Esophagus squamous epithelium (tissue), 5 donors: ENCODE measurements around the gene JHY. TPM values are rescaled to one million over a fixed set of nuclear protein-coding genes. Genes with fewer than 3 reads are reported as not detected.

ENCODE experiments used
- DNase-seq: peaks from one replicate; lab custom pipeline; 2025; lab: John Stamatoyannopoulos, UW
- H3K27ac ChIP-seq, 4 donors: fragments of 200-600 bp; sonication (generic); one replicate each; pipeline ENCODE4 v1.5.1; 2016 to 2019; ENCODE audit warnings: mild to moderate bottlenecking in 1 of 4
- H3K27me3 ChIP-seq, 4 donors: fragments of 200-600 bp; sonication (generic); 1 replicate in 3 of 4; 2 replicates in 1 of 4; pipeline versions ENCODE4 v1.5.1 to v1.6.0; 2017 to 2021; ENCODE audit warnings: antibody characterized with exemption in 1 of 4
- H3K36me3 ChIP-seq, 3 donors: fragments of 200-600 bp; sonication (generic); one replicate each; pipeline ENCODE4 v1.5.1; 2016 to 2019
- H3K4me1 ChIP-seq, 3 donors: fragments of 200-600 bp; sonication (generic); one replicate each; pipeline ENCODE4 v1.5.1; 2017 to 2019
- H3K4me3 ChIP-seq, 4 donors: fragments of 200-600 bp; sonication (generic); 1 replicate in 3 of 4; 2 replicates in 1 of 4; pipeline ENCODE4 v1.5.1; 2016 to 2019; ENCODE audit warnings: mild to moderate bottlenecking in 2 of 4, moderate library complexity in 1 of 4
- H3K9me3 ChIP-seq, 3 donors: fragments of 200-600 bp; sonication (generic); one replicate each; pipeline ENCODE4 v1.5.1; 2016 to 2019
- CTCF ChIP-seq, 6 experiments: fragments of 450-650 bp in 4 of 6; fragments of 200-600 bp in 2 of 6; sonication (generic) in 2 of 6; IDR thresholded peaks; one replicate each; pipeline ENCODE4 v1.5.1; 2016 to 2019; ENCODE audit warnings: antibody characterized with exemption in 6 of 6, mild to moderate bottlenecking in 4 of 6, moderate library complexity in 4 of 6
- POLR2A ChIP-seq, 4 donors: fragments of 450-650 bp; IDR thresholded peaks; one replicate each; pipeline ENCODE4 v1.6.1; 2017; ENCODE audit warnings: antibody characterized with exemption in 4 of 4, mild to moderate bottlenecking in 4 of 4, moderate library complexity in 3 of 4
- WGBS, 2 donors: methylation state at CpG; one replicate each; pipeline ENCODE4 v1.1.5; 2018; 5-methylcytosine and 5-hydroxymethylcytosine counted together
- intact Hi-C: fragments of 100-400 bp; cut with DNase I; formaldehyde crosslinking; loops from one replicate; pipeline ENCODE4 v1.15.0; 2022
- total RNA-seq, 4 donors: library from RNA; depleted of rRNA; stranded (reverse); fragments of >200 nt; gene quantifications; one replicate each; pipeline ENCODE4 v1.1.0, GENCODE V29; 2016
- donor health status: DM: yes; HTN: yes; CAD: no.

Gene JHY
- total RNA-seq, 4 donors from 2014 or later, result 0.91 to 3.4 (median 1.2) TPM

- no peaks in the 10 kb centered on the region for H3K9me3 ChIP-seq
- no peaks in the 10 kb centered on the region for H3K27me3 ChIP-seq
- no peaks in the 10 kb centered on the region for H3K4me1 ChIP-seq
- WGBS, 2 donors, result 76 to 78% methylated on average over 9 of the region's 9 CpGs
- DNase-seq, result no peak
- H3K4me3 ChIP-seq, result no peak overlapping the region
- H3K27ac ChIP-seq, result no peak overlapping the region
- no peak for TF ChIP-seq CTCF (IDR thresholded peaks at IDR 0.05)
- TF ChIP-seq POLR2A (IDR thresholded peaks at IDR 0.05), result no peak
- intact Hi-C loops, result no loop called here
- H3K36me3 ChIP-seq, result peaks cover 0 to 4% (median 0%) of the 10 kb centered on the region in 3 donors
These were observed 18.1 kb downstream of the JHY start for GRCh38 chr11:122900587-122901202.

- H3K27me3 ChIP-seq, result no peaks in the 10 kb centered on the region
- TF ChIP-seq POLR2A (IDR thresholded peaks at IDR 0.05) (no peak), CTCF (IDR thresholded peaks at IDR 0.05) (no peak)
- H3K4me3 ChIP-seq, result no peak overlapping the region
- intact Hi-C loops, result no loop called here
- 94 to 97% methylated on average over 4 of the region's 4 CpGs for WGBS, 2 donors
- H3K36me3 ChIP-seq, result peaks cover 0 to 4% (median 0%) of the 10 kb centered on the region in 3 donors
- no peak overlapping the region for H3K27ac ChIP-seq
- no peaks in the 10 kb centered on the region for H3K9me3 ChIP-seq
- no peaks in the 10 kb centered on the region for H3K4me1 ChIP-seq
- no peak for DNase-seq
These were observed 20.4 kb downstream of the JHY start for GRCh38 chr11:122902951-122903350.

GRCh38 chr11:122910775-122911174 lies 28.2 kb downstream of the JHY start:
- Histone ChIP-seq H3K27ac (no peak overlapping the region), H3K4me3 (no peak overlapping the region), H3K9me3 (no peaks in the 10 kb centered on the region), H3K4me1 (no peaks in the 10 kb centered on the region), H3K27me3 (no peaks in the 10 kb centered on the region), H3K36me3 (no peaks in the 10 kb centered on the region)
- intact Hi-C loops, result no loop called here
- 54 to 58% methylated on average over 4 of the region's 4 CpGs for WGBS, 2 donors
- no peak for DNase-seq
- TF ChIP-seq POLR2A (IDR thresholded peaks at IDR 0.05) (no peak), CTCF (IDR thresholded peaks at IDR 0.05) (peak in 1 of 6 experiments; percentile 30)

DNA sequence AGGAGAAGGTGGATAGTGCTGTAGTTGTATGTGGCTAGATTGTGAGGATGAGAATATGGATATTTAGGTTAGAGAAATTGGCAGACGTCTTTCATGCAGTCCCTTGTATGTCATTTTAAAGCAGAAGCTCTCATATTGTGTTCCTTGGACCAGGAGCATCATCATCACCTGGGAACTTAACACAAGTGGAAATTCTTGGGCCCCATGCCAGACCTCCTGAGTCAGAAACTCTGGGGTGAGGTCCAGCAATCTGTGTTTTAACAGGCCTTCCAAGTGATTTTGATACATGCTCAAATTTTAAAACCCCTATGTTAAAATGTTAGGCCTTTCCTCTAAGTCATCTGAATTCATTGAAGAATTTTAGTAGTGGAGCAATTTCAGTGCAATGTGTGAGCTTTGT lies 34.8 kb downstream of the JHY start:
- no peak for TF ChIP-seq POLR2A (IDR thresholded peaks at IDR 0.05)
- no peak for TF ChIP-seq CTCF (IDR thresholded peaks at IDR 0.05)
- no peak for DNase-seq
- H3K36me3 ChIP-seq, result no peaks in the 10 kb centered on the region

GRCh38 chr11:122918734-122919133 lies 36.2 kb downstream of the JHY start:
- H3K4me3 ChIP-seq, result no peak overlapping the region
- no peak overlapping the region for H3K27ac ChIP-seq
- no peaks in the 10 kb centered on the region for H3K36me3 ChIP-seq
- H3K9me3 ChIP-seq, result no peaks in the 10 kb centered on the region
- H3K4me1 ChIP-seq, result no peaks in the 10 kb centered on the region
- no peak for TF ChIP-seq CTCF (IDR thresholded peaks at IDR 0.05)
- TF ChIP-seq POLR2A (IDR thresholded peaks at IDR 0.05), result no peak
- H3K27me3 ChIP-seq, result no peaks in the 10 kb centered on the region
- WGBS, 2 donors, result 84 to 88% methylated on average over 7 of the region's 7 CpGs
- intact Hi-C loops, result no loop called here
- no peak for DNase-seq

More for the DNA sequence above, 34.8 kb downstream of the JHY start:
- WGBS, 2 donors, result 33 to 67% methylated on average over 1 of the region's 1 CpG
- Histone ChIP-seq H3K9me3 (no peaks in the 10 kb centered on the region), H3K27me3 (no peaks in the 10 kb centered on the region), H3K4me1 (no peaks in the 10 kb centered on the region), H3K4me3 (no peak overlapping the region), H3K27ac (no peak overlapping the region)
- intact Hi-C loops, result no loop called here
